HepG2 (cell line): ENCODE results near the gene ATP7A. TPM values are rescaled to one million over a fixed set of nuclear protein-coding genes. Genes with fewer than 3 reads are reported as not detected.

Experiments used
- ATAC-seq: fragments of 200-7000 bp; cut with Tn5 transposase; 3 replicates; pipeline ENCODE4 v1.9.1; 2020; ENCODE audit warnings: mild to moderate bottlenecking, moderate library complexity
- BruUV-seq: library from RNA; stranded (reverse); fragments of 400-500 nt; replicated peaks from 2 replicates; lab custom pipeline; 2021; lab: Mats Ljungman, UMichigan
- CTCF ChIA-PET: fragments of 300-600 bp; formaldehyde crosslinking; extraction: SDS; loops from one replicate; lab custom pipeline; 2021; ENCODE audit warnings: low total read pairs, inconsistent platforms, low intra/inter-chr PET ratio; lab: Yijun Ruan, JAX
- POLR2A ChIA-PET: fragments of 350-600 bp; sonication (Branson Sonifier 250); formaldehyde crosslinking; loops from one replicate; lab custom pipeline; 2020; ENCODE audit warnings: antibody characterized with exemption, inconsistent platforms; lab: Yijun Ruan, JAX
- DNase-seq: peaks from one replicate; pipeline ENCODE4 v3.0.0-alpha.2; 2015; ENCODE audit warnings: low spot score
- FAIRE-seq: peaks from 3 replicates; lab custom pipeline; 2011; peaks lifted over from hg19 to GRCh38; lab: Jason Lieb, UNC
- H2AFZ ChIP-seq: one replicate; pipeline ENCODE4 v1.6.1; 2011; ENCODE audit warnings: low read length, inconsistent platforms
- H3K27ac ChIP-seq: fragments of 300-600 bp; 3 replicates; pipeline ENCODE4 v1.8.0; 2011; ENCODE audit warnings: mixed run types, mild to moderate bottlenecking, mixed read lengths, low read length, inconsistent platforms; ENCODE audit not compliant: insufficient read depth; ENCODE audit errors: extremely low read length
- H3K27me3 ChIP-seq, 2 experiments: fragments of 200-600 bp in 1 of 2; 2 replicates in 1 of 2; 3 replicates in 1 of 2; pipeline versions ENCODE4 v1.6.0 to v1.8.0; 2011; ENCODE audit warnings: low read length in 2 of 2, mild to moderate bottlenecking in 2 of 2, moderate library complexity in 2 of 2, inconsistent platforms in 1 of 2; ENCODE audit not compliant: insufficient read depth in 2 of 2, control insufficient read depth in 1 of 2
- H3K36me3 ChIP-seq, 2 experiments: fragments of 200-600 bp in 1 of 2; replicated peaks in 1 of 2; 2 replicates in 1 of 2; 3 replicates in 1 of 2; pipeline versions ENCODE4 v1.5.1 to v1.8.0; 2011; ENCODE audit warnings: low read length in 2 of 2, inconsistent platforms in 1 of 2; ENCODE audit not compliant: insufficient read depth in 2 of 2, control insufficient read depth in 1 of 2
- H3K4me1 ChIP-seq: 2 replicates; pipeline ENCODE4 v1.5.1; 2012; ENCODE audit warnings: low read length, inconsistent platforms; ENCODE audit not compliant: insufficient read depth
- H3K4me2 ChIP-seq: 2 replicates; pipeline ENCODE4 v1.6.0; 2011; ENCODE audit warnings: low read depth, low read length, inconsistent platforms
- H3K4me3 ChIP-seq, 3 experiments: fragments of 200-600 bp in 1 of 3; sonication (generic), shearing (Covaris generic) in 1 of 3; replicated peaks in 1 of 3; 2 replicates each; pipeline ENCODE4 v1.5.1; 2011 to 2016; ENCODE audit warnings: low read length in 3 of 3, inconsistent platforms in 2 of 3, low read depth in 2 of 3, mild to moderate bottlenecking in 2 of 3, control low read depth in 1 of 3, mixed read lengths in 1 of 3; ENCODE audit not compliant: insufficient read depth in 1 of 3
- H3K79me2 ChIP-seq: one replicate; pipeline ENCODE4 v1.6.1; 2011; ENCODE audit warnings: low read length, inconsistent platforms; ENCODE audit not compliant: insufficient read depth
- H3K9ac ChIP-seq: 2 replicates; pipeline ENCODE4 v1.6.0; 2011; ENCODE audit warnings: mild to moderate bottlenecking, low read depth, low read length, inconsistent platforms; ENCODE audit not compliant: insufficient read depth
- H3K9me3 ChIP-seq: 2 replicates; pipeline ENCODE4 v1.5.1; 2012; ENCODE audit warnings: mild to moderate bottlenecking, low read length
- H4K20me1 ChIP-seq: 2 replicates; pipeline ENCODE4 v1.6.0; 2011; ENCODE audit warnings: inconsistent platforms, mild to moderate bottlenecking, low read length, moderate library complexity; ENCODE audit not compliant: insufficient read depth
- WGBS: methylation state at CpG from one replicate; pipeline ENCODE4 v1.1.6; 2017; ENCODE audit warnings: low lambda C conversion rate; 5-methylcytosine and 5-hydroxymethylcytosine counted together
- in situ Hi-C: cut with HindIII; loops from 2 replicates; pipeline ENCODE4 v1.10.0; 2017; ENCODE audit warnings: low pct_unique_long_range_greater_than_20kb; ENCODE audit not compliant: extremely low pct_ligation_motif_present
- intact Hi-C: fragments of 100-400 bp; cut with micrococcal nuclease; formaldehyde crosslinking; loops from one replicate; pipeline ENCODE4 v1.10.0; 2022; ENCODE audit not compliant: unreplicated experiment
- polyA plus RNA-seq, 8 experiments: library from polyadenylated mRNA; depleted of rRNA in 3 of 8; stranded (reverse) in 7 of 8; unstranded in 1 of 8; fragments of >200 nt; fragmentation: Illumina TruSeq in 4 of 8; extraction: Trizol in 4 of 8; gene quantifications; 2 replicates each; pipeline versions ENCODE4 v1.2.1 to v1.2.3, GENCODE V29; 2011 to 2016; ENCODE audit warnings: low read depth in 4 of 8, missing spikeins in 1 of 8, mixed read lengths in 1 of 8; ENCODE audit not compliant: insufficient read depth in 1 of 8
- total RNA-seq, 5 experiments: library from RNA; depleted of rRNA; stranded (reverse); fragments of >200 nt; fragmentation: Illumina TruSeq; extraction: Trizol; gene quantifications; 2 replicates each; pipeline ENCODE4 v1.2.3, GENCODE V29; 2016; ENCODE audit warnings: low read depth in 1 of 5
- TF ChIP-seq, protein P1 (sequence below): sonication (generic); formaldehyde crosslinking; IDR thresholded peaks from 2 replicates; pipeline ENCODE4 v1.5.0; 2020; ENCODE audit warnings: mild to moderate bottlenecking, missing genetic modification reagents
- TF ChIP-seq, protein P2 (sequence below): sonication (generic); formaldehyde crosslinking; IDR thresholded peaks from 2 replicates; pipeline ENCODE4 v1.5.0; 2020; ENCODE audit warnings: mild to moderate bottlenecking, missing genetic modification reagents

Gene ATP7A
- total and polyA plus RNA-seq, 2 of the 13 experiments (the other 11 are each of a cell fraction or from before 2014, with no cell fraction given) = 1.7 to 4.7 TPM

DNA sequence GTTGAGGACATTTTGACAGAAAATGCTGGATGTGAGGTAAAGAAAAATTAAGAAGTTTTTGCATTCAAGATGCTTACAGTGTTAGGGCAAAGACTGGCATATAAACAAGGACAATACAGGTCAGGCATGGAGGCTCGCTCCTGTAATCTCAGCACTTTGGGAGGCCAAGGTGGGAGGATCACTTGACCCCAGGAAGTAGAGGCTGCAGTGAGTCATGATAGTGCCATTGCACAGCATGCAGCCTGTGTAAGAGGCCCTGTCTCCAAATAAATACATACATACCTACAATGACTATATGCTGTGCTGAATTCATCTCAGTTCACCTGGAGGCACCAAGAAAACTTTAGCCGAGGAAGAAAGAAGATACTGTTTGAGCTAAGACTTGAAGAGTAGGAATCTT, 17.6 kb upstream of the ATP7A start:
- Histone ChIP-seq H3K4me1 (peaks cover 6% of the 10 kb centered on the region), H3K4me2 (peak overlapping the region; percentile 69; the same call in 1 of the 2 replicates), H4K20me1 (0 out of 2 replicates have a peak, but pooled peaks cover 10% of the 10 kb centered on the region), H3K27ac (no peak overlapping the region), H3K79me2 (peaks cover 55% of the 10 kb centered on the region), H3K9me3 (no peaks in the 10 kb centered on the region), H3K36me3 (no peaks in the 10 kb centered on the region), H3K9ac (no peak overlapping the region), H3K27me3 (no peaks in the 10 kb centered on the region; a peak in 1 of 5 replicates), H2AFZ (no peak overlapping the region), H3K4me3 (peak overlapping the region in 1 of 3 experiments; percentile 16; a peak in 1 of 6 replicates)
- ChIA-PET CTCF (no interaction called here), POLR2A (no interaction called here)
- in situ Hi-C loops = loop anchor here (10.0 kb wide), 1 partner anchor 132 kb away; no protein-coding TSS in a partner anchor
- TF ChIP-seq, protein P1, sequence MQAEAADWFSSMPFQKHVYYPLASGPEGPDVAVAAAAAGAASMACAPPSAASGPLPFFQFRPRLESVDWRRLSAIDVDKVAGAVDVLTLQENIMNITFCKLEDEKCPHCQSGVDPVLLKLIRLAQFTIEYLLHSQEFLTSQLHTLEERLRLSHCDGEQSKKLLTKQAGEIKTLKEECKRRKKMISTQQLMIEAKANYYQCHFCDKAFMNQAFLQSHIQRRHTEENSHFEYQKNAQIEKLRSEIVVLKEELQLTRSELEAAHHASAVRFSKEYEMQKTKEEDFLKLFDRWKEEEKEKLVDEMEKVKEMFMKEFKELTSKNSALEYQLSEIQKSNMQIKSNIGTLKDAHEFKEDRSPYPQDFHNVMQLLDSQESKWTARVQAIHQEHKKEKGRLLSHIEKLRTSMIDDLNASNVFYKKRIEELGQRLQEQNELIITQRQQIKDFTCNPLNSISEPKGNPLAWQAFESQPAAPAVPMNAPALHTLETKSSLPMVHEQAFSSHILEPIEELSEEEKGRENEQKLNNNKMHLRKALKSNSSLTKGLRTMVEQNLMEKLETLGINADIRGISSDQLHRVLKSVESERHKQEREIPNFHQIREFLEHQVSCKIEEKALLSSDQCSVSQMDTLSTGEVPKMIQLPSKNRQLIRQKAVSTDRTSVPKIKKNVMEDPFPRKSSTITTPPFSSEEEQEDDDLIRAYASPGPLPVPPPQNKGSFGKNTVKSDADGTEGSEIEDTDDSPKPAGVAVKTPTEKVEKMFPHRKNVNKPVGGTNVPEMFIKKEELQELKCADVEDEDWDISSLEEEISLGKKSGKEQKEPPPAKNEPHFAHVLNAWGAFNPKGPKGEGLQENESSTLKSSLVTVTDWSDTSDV (CRISPR knock-in tag) = no peak
- TF ChIP-seq, protein P2, sequence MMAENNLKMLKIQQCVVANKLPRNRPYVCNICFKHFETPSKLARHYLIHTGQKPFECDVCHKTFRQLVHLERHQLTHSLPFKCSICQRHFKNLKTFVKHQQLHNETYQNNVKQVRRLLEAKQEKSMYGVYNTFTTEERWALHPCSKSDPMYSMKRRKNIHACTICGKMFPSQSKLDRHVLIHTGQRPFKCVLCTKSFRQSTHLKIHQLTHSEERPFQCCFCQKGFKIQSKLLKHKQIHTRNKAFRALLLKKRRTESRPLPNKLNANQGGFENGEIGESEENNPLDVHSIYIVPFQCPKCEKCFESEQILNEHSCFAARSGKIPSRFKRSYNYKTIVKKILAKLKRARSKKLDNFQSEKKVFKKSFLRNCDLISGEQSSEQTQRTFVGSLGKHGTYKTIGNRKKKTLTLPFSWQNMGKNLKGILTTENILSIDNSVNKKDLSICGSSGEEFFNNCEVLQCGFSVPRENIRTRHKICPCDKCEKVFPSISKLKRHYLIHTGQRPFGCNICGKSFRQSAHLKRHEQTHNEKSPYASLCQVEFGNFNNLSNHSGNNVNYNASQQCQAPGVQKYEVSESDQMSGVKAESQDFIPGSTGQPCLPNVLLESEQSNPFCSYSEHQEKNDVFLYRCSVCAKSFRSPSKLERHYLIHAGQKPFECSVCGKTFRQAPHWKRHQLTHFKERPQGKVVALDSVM (CRISPR knock-in tag) = peak; percentile 94
- 91% methylated on average over 2 of the region's 2 CpGs for WGBS
- intact Hi-C loops = loop anchor here (10.0 kb wide), 1 partner anchor 178 kb away; no protein-coding TSS in a partner anchor
- no peak for DNase-seq
- no peak for ATAC-seq
- FAIRE-seq = no peak
- BruUV-seq = no TSS peak
